Activated CD4-positive, alpha-beta T cell treated with anti-CD3 and anti-CD28 coated beads for 36 hours (primary cell): Measurements from ENCODE around the gene LTO1. TPM values are rescaled to one million over a fixed set of nuclear protein-coding genes. Genes with fewer than 3 reads are reported as not detected.

Experiments
- ATAC-seq: fragments of 200-7000 bp; cut with Tn5 transposase; one replicate; pipeline ENCODE4 v1.10.0; 2021; ENCODE audit warnings: mild to moderate bottlenecking, moderate library complexity
- CTCF ChIA-PET: fragments of 350-600 bp; sonication (Branson Sonifier 250); formaldehyde crosslinking; loops from one replicate; lab custom pipeline; 2021; ENCODE audit warnings: antibody characterized with exemption; lab: Charles Lee
- POLR2A ChIA-PET: fragments of 350-600 bp; sonication (Branson Sonifier 250); formaldehyde crosslinking; loops from one replicate; lab custom pipeline; 2021; ENCODE audit warnings: antibody characterized with exemption, inconsistent platforms; lab: Charles Lee
- DNase-seq: peaks from one replicate; pipeline ENCODE4 v3.0.0-alpha.2; 2020
- H3K27ac Mint-ChIP-seq: one replicate; pipeline ENCODE4 v1.8.0; 2021; ENCODE audit warnings: mixed read lengths
- H3K27me3 Mint-ChIP-seq: one replicate; pipeline ENCODE4 v1.8.0; 2021; ENCODE audit warnings: mixed read lengths
- H3K36me3 Mint-ChIP-seq: one replicate; pipeline ENCODE4 v1.8.0; 2021; ENCODE audit warnings: low read depth, mixed read lengths
- H3K4me1 Mint-ChIP-seq: one replicate; pipeline ENCODE4 v1.8.0; 2021; ENCODE audit warnings: mixed read lengths
- H3K4me3 Mint-ChIP-seq: one replicate; pipeline ENCODE4 v1.8.0; 2021; ENCODE audit warnings: mild to moderate bottlenecking, moderate library complexity, mixed read lengths
- H3K9me3 Mint-ChIP-seq: one replicate; pipeline ENCODE4 v1.8.0; 2021; ENCODE audit warnings: low read depth, mixed read lengths
- intact Hi-C, 2 experiments: fragments of 100-400 bp; cut with DNase I in 1 of 2; cut with micrococcal nuclease in 1 of 2; formaldehyde crosslinking; loops; one replicate each; pipeline versions ENCODE4 v1.14.2 to v1.15.1; 2022 to 2024; cut with DNase I, micrococcal nuclease
- total RNA-seq, 2 experiments: library from RNA; stranded (reverse); gene quantifications; one replicate each; pipeline ENCODE4 v1.2.3, GENCODE V29; 2021

Gene LTO1
- total RNA-seq = 10 to 100 TPM; 16.8 to 17.8 TPM

- ChIA-PET CTCF (interaction anchor here (0.6 to 2.1 kb wide), 4 partner anchors 9 to 243 kb away, joined by 3 to 5 read pairs (median 3); no protein-coding TSS in a partner anchor), POLR2A (no interaction called here)
- peaks cover 26% of the 10 kb centered on the region for H3K4me1 Mint-ChIP-seq
- DNase-seq = peak; percentile 97
- H3K9me3 Mint-ChIP-seq = no peaks in the 10 kb centered on the region
- peak within 1 kb of the TSS; percentile 86 for H3K27ac Mint-ChIP-seq
- ATAC-seq = peak; percentile 92
- peak within 1 kb of the TSS; percentile 89 for H3K4me3 Mint-ChIP-seq
- peaks cover 2% of the 10 kb centered on the region for H3K27me3 Mint-ChIP-seq
- intact Hi-C loops = loop anchor here in 1 of 2 experiments (1.0 to 10.0 kb wide), 12 partner anchors 128 to 1640 kb away; partner anchors contain the start of genes C11orf24, CTTN, FADD and IGHMBP2
- peaks cover 11% of the 10 kb centered on the region for H3K36me3 Mint-ChIP-seq
Measured at GRCh38 chr11:69674886-69675714, at the start of gene LTO1. LTO1 (minus strand) TSS chr11:69675353; CDS start chr11:69675239, 114 bp downstream.

GRCh38 chr11:69721745-69722144, 46.6 kb upstream of the LTO1 start:
- peaks cover 50% of the 10 kb centered on the region for H3K27me3 Mint-ChIP-seq
- ChIA-PET CTCF (no interaction called here), POLR2A (no interaction called here)
- no peak overlapping the region for H3K27ac Mint-ChIP-seq
- H3K4me3 Mint-ChIP-seq = no peak overlapping the region
- no peaks in the 10 kb centered on the region for H3K9me3 Mint-ChIP-seq
- no peak for ATAC-seq
- DNase-seq = no peak
- no peaks in the 10 kb centered on the region for H3K4me1 Mint-ChIP-seq
- no peaks in the 10 kb centered on the region for H3K36me3 Mint-ChIP-seq
- intact Hi-C loops = no loop called here

GRCh38 chr11:69721106-69721505, 46.0 kb upstream of the LTO1 start:
- Mint-ChIP-seq H3K27me3 (peaks cover 48% of the 10 kb centered on the region), H3K36me3 (no peaks in the 10 kb centered on the region), H3K9me3 (no peaks in the 10 kb centered on the region), H3K4me1 (no peaks in the 10 kb centered on the region), H3K4me3 (no peak overlapping the region), H3K27ac (no peak overlapping the region)
- DNase-seq (no peak), ATAC-seq (no peak)
- intact Hi-C loops = no loop called here
- CTCF ChIA-PET = interaction anchor here (0.9 kb wide), 1 partner anchor 17 kb away, joined by 3 read pairs; no protein-coding TSS in a partner anchor
- POLR2A ChIA-PET = no interaction called here

- intact Hi-C loops = no loop called here
- ATAC-seq = no peak
- H3K27ac Mint-ChIP-seq = no peak overlapping the region
- ChIA-PET POLR2A (no interaction called here), CTCF (no interaction called here)
- peaks cover 36% of the 10 kb centered on the region for H3K27me3 Mint-ChIP-seq
- H3K9me3 Mint-ChIP-seq = no peaks in the 10 kb centered on the region
- no peak for DNase-seq
- no peaks in the 10 kb centered on the region for H3K4me1 Mint-ChIP-seq
- no peaks in the 10 kb centered on the region for H3K36me3 Mint-ChIP-seq
- no peak overlapping the region for H3K4me3 Mint-ChIP-seq
Measured at GRCh38 chr11:69718912-69719311, 43.8 kb upstream of the LTO1 start.

GRCh38 chr11:69718147-69718546, 43.0 kb upstream of the LTO1 start:
- DNase-seq = peak; percentile 48
- POLR2A ChIA-PET = no interaction called here
- Mint-ChIP-seq H3K4me1 (no peaks in the 10 kb centered on the region), H3K27ac (no peak overlapping the region), H3K27me3 (peaks cover 34% of the 10 kb centered on the region), H3K36me3 (no peaks in the 10 kb centered on the region), H3K9me3 (no peaks in the 10 kb centered on the region), H3K4me3 (no peak overlapping the region)
- no peak for ATAC-seq
- CTCF ChIA-PET = interaction anchor here (0.7 kb wide), 1 partner anchor 22 kb away, joined by 3 read pairs; no protein-coding TSS in a partner anchor
- intact Hi-C loops = no loop called here

- Mint-ChIP-seq H3K36me3 (no peaks in the 10 kb centered on the region), H3K9me3 (peaks cover 3% of the 10 kb centered on the region), H3K27ac (no peak overlapping the region), H3K4me3 (no peak overlapping the region), H3K27me3 (peaks cover 26% of the 10 kb centered on the region), H3K4me1 (peaks cover 3% of the 10 kb centered on the region)
- no peak for ATAC-seq
- ChIA-PET CTCF (no interaction called here), POLR2A (no interaction called here)
- intact Hi-C loops = no loop called here
- no peak for DNase-seq
Measured at GRCh38 chr11:69716891-69717747, 42.0 kb upstream of the LTO1 start.

- Mint-ChIP-seq H3K4me1 (peaks cover 10% of the 10 kb centered on the region), H3K4me3 (no peak overlapping the region), H3K9me3 (peaks cover 3% of the 10 kb centered on the region), H3K36me3 (no peaks in the 10 kb centered on the region), H3K27ac (no peak overlapping the region), H3K27me3 (peaks cover 21% of the 10 kb centered on the region)
- no peak for DNase-seq
- ChIA-PET CTCF (no interaction called here), POLR2A (no interaction called here)
- intact Hi-C loops = no loop called here
- no peak for ATAC-seq
Measured at GRCh38 chr11:69716099-69716498, 40.9 kb upstream of the LTO1 start.

- DNase-seq (no peak), ATAC-seq (no peak)
- Mint-ChIP-seq H3K27me3 (peaks cover 17% of the 10 kb centered on the region), H3K4me1 (peaks cover 10% of the 10 kb centered on the region), H3K27ac (no peak overlapping the region), H3K36me3 (no peaks in the 10 kb centered on the region), H3K4me3 (no peak overlapping the region), H3K9me3 (peaks cover 5% of the 10 kb centered on the region)
- POLR2A ChIA-PET = no interaction called here
- intact Hi-C loops = no loop called here
- CTCF ChIA-PET = interaction anchor here (0.6 kb wide), 1 partner anchor 174 kb away, joined by 3 read pairs; no protein-coding TSS in a partner anchor
Measured at GRCh38 chr11:69715446-69715845, 40.3 kb upstream of the LTO1 start.

GRCh38 chr11:69711822-69712801, 37.0 kb upstream of the LTO1 start:
- intact Hi-C loops = no loop called here
- H3K4me1 Mint-ChIP-seq = peaks cover 10% of the 10 kb centered on the region
- no peaks in the 10 kb centered on the region for H3K36me3 Mint-ChIP-seq
- peaks cover 5% of the 10 kb centered on the region for H3K9me3 Mint-ChIP-seq
- H3K4me3 Mint-ChIP-seq = no peak overlapping the region
- DNase-seq (peak; percentile 47), ATAC-seq (peak; percentile 66)
- peaks cover 8% of the 10 kb centered on the region for H3K27me3 Mint-ChIP-seq
- POLR2A ChIA-PET = no interaction called here
- CTCF ChIA-PET = interaction anchor here (0.7 to 0.9 kb wide), 2 partner anchors 10 to 360 kb away, joined by 3 read pairs; no protein-coding TSS in a partner anchor
- H3K27ac Mint-ChIP-seq = no peak overlapping the region

- POLR2A ChIA-PET = no interaction called here
- CTCF ChIA-PET = interaction anchor here (0.6 to 1.2 kb wide), 4 partner anchors 39 to 1563 kb away, joined by 3 to 4 read pairs (median 3); no protein-coding TSS in a partner anchor
- H3K36me3 Mint-ChIP-seq = no peaks in the 10 kb centered on the region
- H3K4me3 Mint-ChIP-seq = no peak overlapping the region
- H3K27ac Mint-ChIP-seq = no peak overlapping the region
- DNase-seq (no peak), ATAC-seq (no peak)
- intact Hi-C loops = loop anchor here in 1 of 2 experiments (10.0 kb wide), 1 partner anchor 96 kb away; no protein-coding TSS in a partner anchor
- H3K27me3 Mint-ChIP-seq = peaks cover 22% of the 10 kb centered on the region
- peaks cover 5% of the 10 kb centered on the region for H3K9me3 Mint-ChIP-seq
- H3K4me1 Mint-ChIP-seq = peaks cover 12% of the 10 kb centered on the region
Measured at GRCh38 chr11:69708736-69709401, 33.7 kb upstream of the LTO1 start.
